ENCODE results near the gene CHST6.
"Not testable (repeated sequence)": the region's sequence is repeated elsewhere in the genome, so short reads cannot be mapped to it uniquely, and the experiment has no call there.

Gene CHST6

GRCh38 chr16:75464122-75464918 is 30.9 kb downstream of the CHST6 start, which contains the start of gene TMEM170A:
Gene TMEM170A (minus strand): TSS chr16:75464689. CDS start chr16:75464600, 89 bp downstream.
- Histone ChIP-seq H3K27ac (peak within 1 kb of the TSS; percentile 77), H4K20me1 (peaks cover 49% of the 10 kb centered on the region), H3K27me3 (no peaks in the 10 kb centered on the region), H3K9me3 (no peaks in the 10 kb centered on the region), H3K4me3 (peak within 1 kb of the TSS; percentile 98), H3K4me2 (peak within 1 kb of the TSS; percentile 90), H3K36me3 (peaks cover 21% of the 10 kb centered on the region), H3K9ac (peak within 1 kb of the TSS; percentile 90), H3K4me1 (peaks cover 46% of the 10 kb centered on the region)
- no peak for TF ChIP-seq Cebpa-rat (IDR thresholded peaks at IDR 0.05)

DNA sequence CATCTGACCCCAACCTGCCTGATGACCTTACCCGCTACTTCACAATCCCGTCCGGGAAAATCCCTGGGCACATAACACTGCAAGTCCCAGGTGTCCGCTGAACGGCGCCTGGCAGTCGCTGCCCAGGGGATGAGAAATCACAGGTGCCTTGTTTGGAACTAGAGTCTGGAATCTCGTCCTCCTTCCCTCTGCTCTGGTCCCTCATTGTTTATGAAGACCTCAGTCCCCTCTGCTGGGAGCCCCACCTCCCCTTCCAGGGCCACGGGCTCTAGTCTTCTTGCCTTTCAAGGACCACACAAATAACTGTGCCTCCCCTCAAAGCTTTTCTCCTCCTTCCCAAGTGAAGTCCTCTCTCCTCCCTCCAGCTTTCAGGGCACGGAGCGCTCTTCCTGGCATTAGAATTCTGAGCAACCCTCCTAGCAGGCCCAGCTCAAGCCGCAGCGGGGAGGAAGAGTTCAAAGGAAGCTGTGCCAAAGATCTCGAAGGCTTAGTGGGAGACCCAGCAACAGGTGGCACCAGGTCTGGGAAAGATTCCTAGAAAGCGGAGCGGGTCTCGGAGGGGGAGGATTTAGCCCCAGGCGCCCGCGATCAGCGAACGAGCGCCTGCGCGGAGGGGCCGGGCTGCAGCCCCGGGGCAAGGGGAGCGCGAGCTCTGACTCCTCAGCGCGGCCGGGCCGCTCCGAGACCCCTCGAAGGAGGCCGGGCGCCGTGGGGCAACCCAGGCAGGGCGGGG is 31.7 kb downstream of the CHST6 start:
- H3K27ac ChIP-seq, result peak overlapping the region; percentile 77
- H4K20me1 ChIP-seq, result peaks cover 56% of the 10 kb centered on the region
- H3K9ac ChIP-seq, result peak overlapping the region; percentile 90
- H3K9me3 ChIP-seq, H3K27me3 ChIP-seq: not testable (repeated sequence)
- peak overlapping the region; percentile 90 for H3K4me2 ChIP-seq
- H3K36me3 ChIP-seq, result peaks cover 24% of the 10 kb centered on the region
- H3K4me3 ChIP-seq, result peak overlapping the region; percentile 98
- H3K4me1 ChIP-seq, result peaks cover 45% of the 10 kb centered on the region

- Histone ChIP-seq H3K9ac (no peak overlapping the region), H3K9me3 (no peaks in the 10 kb centered on the region), H3K27ac (no peak overlapping the region), H3K4me1 (peaks cover 40% of the 10 kb centered on the region), H3K4me3 (peak overlapping the region; percentile 98), H4K20me1 (peaks cover 64% of the 10 kb centered on the region), H3K4me2 (peak overlapping the region; percentile 90), H3K27me3 (no peaks in the 10 kb centered on the region), H3K36me3 (peaks cover 24% of the 10 kb centered on the region)
- TF ChIP-seq Cebpa-rat (IDR thresholded peaks at IDR 0.05), result no peak
Observed at GRCh38 chr16:75462806-75463205, 32.4 kb downstream of the CHST6 start.

- no peak overlapping the region for H3K4me3 ChIP-seq
- peak overlapping the region; percentile 90; the same call in 1 of the 2 replicates for H3K4me2 ChIP-seq
- H3K36me3 ChIP-seq, result peaks cover 33% of the 10 kb centered on the region
- H3K4me1 ChIP-seq, result peaks cover 50% of the 10 kb centered on the region
- H3K27ac ChIP-seq, result no peak overlapping the region
- no peaks in the 10 kb centered on the region for H3K27me3 ChIP-seq
- H4K20me1 ChIP-seq, result peaks cover 76% of the 10 kb centered on the region
- H3K9me3 ChIP-seq, result no peaks in the 10 kb centered on the region
- no peak overlapping the region for H3K9ac ChIP-seq
- no peak for TF ChIP-seq Cebpa-rat (IDR thresholded peaks at IDR 0.05)
Observed at GRCh38 chr16:75461575-75461974, 33.7 kb downstream of the CHST6 start.

DNA sequence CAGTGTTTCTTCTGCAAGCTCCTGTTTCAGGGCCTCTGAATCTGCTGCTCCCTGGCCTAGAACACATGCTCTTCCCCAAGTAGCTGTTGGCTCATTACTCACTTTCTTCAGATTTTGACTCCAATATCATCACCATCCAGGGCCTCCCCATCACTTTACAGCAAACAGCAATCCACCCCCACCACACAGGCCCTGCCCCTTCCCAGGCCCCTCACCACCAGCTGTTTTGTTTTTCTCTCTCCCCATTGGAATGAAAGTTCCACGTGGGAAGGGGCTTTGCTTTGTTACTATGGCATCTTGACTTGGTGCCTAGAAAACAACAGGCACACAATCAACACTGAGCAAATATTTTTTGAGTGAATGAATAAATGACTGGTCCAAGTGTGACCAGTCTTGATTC is 34.8 kb downstream of the CHST6 start:
- no peak for TF ChIP-seq Cebpa-rat (IDR thresholded peaks at IDR 0.05)
- Histone ChIP-seq H3K36me3 (peaks cover 33% of the 10 kb centered on the region), H3K9me3 (no peaks in the 10 kb centered on the region), H3K27me3 (no peaks in the 10 kb centered on the region), H3K4me1 (peaks cover 62% of the 10 kb centered on the region), H3K4me3 (no peak overlapping the region), H3K4me2 (no peak overlapping the region), H3K9ac (no peak overlapping the region), H4K20me1 (peaks cover 87% of the 10 kb centered on the region), H3K27ac (no peak overlapping the region)

GRCh38 chr16:75459691-75460090 is 35.5 kb downstream of the CHST6 start:
- TF ChIP-seq Cebpa-rat (IDR thresholded peaks at IDR 0.05), result no peak
- Histone ChIP-seq H3K9me3 (no peaks in the 10 kb centered on the region), H3K27me3 (no peaks in the 10 kb centered on the region), H3K36me3 (peaks cover 33% of the 10 kb centered on the region), H4K20me1 (peaks cover 95% of the 10 kb centered on the region), H3K4me1 (peaks cover 65% of the 10 kb centered on the region), H3K4me3 (no peak overlapping the region), H3K4me2 (peak overlapping the region; percentile 45), H3K9ac (no peak overlapping the region), H3K27ac (no peak overlapping the region)

DNA sequence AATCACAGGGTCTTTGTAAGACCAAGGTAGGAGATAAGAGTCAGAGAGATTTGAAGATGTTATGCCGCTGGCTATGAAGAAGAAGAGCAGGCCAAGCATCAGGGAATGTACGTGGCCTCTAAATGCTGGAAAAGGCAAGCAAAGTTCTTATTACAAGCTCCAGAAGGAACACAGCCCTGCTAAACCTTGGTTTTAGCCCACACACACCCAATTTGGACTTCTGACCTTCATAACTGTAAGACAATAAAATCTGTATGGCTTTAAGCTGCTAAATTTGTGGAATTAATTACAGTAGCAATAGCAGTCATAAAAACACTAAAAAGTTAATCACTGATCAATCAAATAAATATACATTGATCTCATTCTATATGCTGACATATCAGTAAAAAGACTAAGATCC is 36.8 kb downstream of the CHST6 start:
- TF ChIP-seq Cebpa-rat (IDR thresholded peaks at IDR 0.05), result no peak

GRCh38 chr16:75458029-75458428 is 37.2 kb downstream of the CHST6 start:
- no peak overlapping the region for H3K9ac ChIP-seq
- H3K27ac ChIP-seq, result no peak overlapping the region
- peaks cover 100% of the 10 kb centered on the region for H4K20me1 ChIP-seq
- no peak for TF ChIP-seq Cebpa-rat (IDR thresholded peaks at IDR 0.05)
- no peak overlapping the region for H3K4me2 ChIP-seq
- H3K27me3 ChIP-seq, result no peaks in the 10 kb centered on the region
- peaks cover 70% of the 10 kb centered on the region for H3K4me1 ChIP-seq
- H3K9me3 ChIP-seq, result no peaks in the 10 kb centered on the region
- peaks cover 33% of the 10 kb centered on the region for H3K36me3 ChIP-seq
- H3K4me3 ChIP-seq, result no peak overlapping the region

More for the DNA sequence above, 36.8 kb downstream of the CHST6 start:
- H3K9me3 ChIP-seq, result no peaks in the 10 kb centered on the region
- peaks cover 33% of the 10 kb centered on the region for H3K36me3 ChIP-seq
- H3K27ac ChIP-seq, result no peak overlapping the region
- no peak overlapping the region for H3K4me3 ChIP-seq
- H3K27me3 ChIP-seq, result no peaks in the 10 kb centered on the region
- peaks cover 74% of the 10 kb centered on the region for H3K4me1 ChIP-seq
- H4K20me1 ChIP-seq, result peaks cover 100% of the 10 kb centered on the region
- no peak overlapping the region for H3K4me2 ChIP-seq
- H3K9ac ChIP-seq, result no peak overlapping the region

DNA sequence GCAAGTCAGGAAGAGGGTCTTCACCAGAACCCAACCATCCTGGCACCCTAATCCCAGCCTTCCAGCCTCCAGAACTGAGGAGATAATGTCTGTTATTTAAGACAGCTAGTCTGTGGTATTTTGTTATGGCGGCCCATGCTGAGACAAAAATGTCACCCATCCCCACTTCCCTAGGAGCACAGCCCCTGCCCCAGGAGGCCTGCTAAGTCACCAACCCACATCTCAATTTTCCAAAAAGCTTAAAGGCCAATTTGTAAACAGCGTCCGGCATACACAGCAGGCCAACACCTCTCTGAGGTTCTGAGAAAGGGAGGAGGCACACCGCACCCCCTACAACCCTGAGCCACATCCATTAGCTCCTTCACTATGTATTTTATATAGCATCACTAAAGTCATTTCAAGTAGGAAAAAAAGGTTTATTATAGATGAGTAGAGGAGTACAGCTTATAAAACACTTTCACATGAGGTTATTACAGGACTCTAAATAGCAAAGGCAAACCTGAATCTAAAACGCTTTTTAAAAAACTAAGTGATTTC is 37.7 kb downstream of the CHST6 start:
- Histone ChIP-seq H3K36me3 (peaks cover 37% of the 10 kb centered on the region), H3K4me1 (peaks cover 66% of the 10 kb centered on the region), H3K27ac (no peak overlapping the region), H4K20me1 (peaks cover 100% of the 10 kb centered on the region), H3K4me3 (no peak overlapping the region), H3K27me3 (no peaks in the 10 kb centered on the region), H3K4me2 (no peak overlapping the region), H3K9me3 (no peaks in the 10 kb centered on the region), H3K9ac (no peak overlapping the region)
- TF ChIP-seq Cebpa-rat (IDR thresholded peaks at IDR 0.05), result no peak

GRCh38 chr16:75456971-75457370 is 38.3 kb downstream of the CHST6 start:
- H3K4me1 ChIP-seq, result peaks cover 60% of the 10 kb centered on the region
- H3K27me3 ChIP-seq, result no peaks in the 10 kb centered on the region
- H3K27ac ChIP-seq, result no peak overlapping the region
- no peak overlapping the region for H3K4me3 ChIP-seq
- H3K9me3 ChIP-seq, result no peaks in the 10 kb centered on the region
- H4K20me1 ChIP-seq, result peaks cover 99% of the 10 kb centered on the region
- no peak for TF ChIP-seq Cebpa-rat (IDR thresholded peaks at IDR 0.05)
- H3K4me2 ChIP-seq, result peak overlapping the region; percentile 7; the same call in 1 of the 2 replicates
- H3K9ac ChIP-seq, result no peak overlapping the region
- H3K36me3 ChIP-seq, result peaks cover 42% of the 10 kb centered on the region

GRCh38 chr16:75456486-75456885 is 38.8 kb downstream of the CHST6 start:
- not testable (repeated sequence) for H3K9ac ChIP-seq, H3K4me3 ChIP-seq, H3K9me3 ChIP-seq, H3K27ac ChIP-seq, H3K4me2 ChIP-seq, H3K27me3 ChIP-seq
- Histone ChIP-seq H3K4me1 (peaks cover 57% of the 10 kb centered on the region), H3K36me3 (peaks cover 44% of the 10 kb centered on the region), H4K20me1 (peaks cover 98% of the 10 kb centered on the region)

Measured in BLaER1 (cell line).